Mesenchymal stem cell (in vitro differentiated cells and primary cell): ENCODE measurements around the gene KDM4B.
A peak's percentile ranks its signal among the peaks of the same experiment; 100 is the strongest.
"Not testable (repeated sequence)": the region's sequence is repeated elsewhere in the genome, so short reads cannot be mapped to it uniquely, and the experiment has no call there.

Experiments
- DNase-seq: peaks from one replicate; pipeline ENCODE4 v3.0.0-alpha.2; 2013
- H2AFZ ChIP-seq: one replicate; pipeline ENCODE4 v1.6.1; 2013; ENCODE audit warnings: low read depth, mild to moderate bottlenecking, control low read depth, inconsistent platforms, low read length, moderate library complexity
- H2AK5ac ChIP-seq: 2 replicates; pipeline ENCODE4 v1.6.1; 2013; ENCODE audit warnings: low read length, moderate library complexity, mild to moderate bottlenecking, inconsistent platforms; ENCODE audit not compliant: severe bottlenecking
- H2BK120ac ChIP-seq: one replicate; pipeline ENCODE4 v1.6.1; 2013; ENCODE audit warnings: low read depth, mild to moderate bottlenecking, inconsistent platforms, low read length, moderate library complexity
- H2BK12ac ChIP-seq, 2 experiments: one replicate each; pipeline ENCODE4 v1.6.1; 2013; ENCODE audit warnings: inconsistent platforms in 2 of 2, low read length in 2 of 2, mild to moderate bottlenecking in 2 of 2, moderate library complexity in 2 of 2, control low read depth in 1 of 2
- H2BK15ac ChIP-seq: one replicate; pipeline ENCODE4 v1.6.1; 2013; ENCODE audit warnings: mild to moderate bottlenecking, low read depth, inconsistent platforms; ENCODE audit not compliant: poor library complexity, severe bottlenecking
- H2BK5ac ChIP-seq: 2 replicates; pipeline ENCODE4 v1.6.1; 2013; ENCODE audit warnings: low read depth, mild to moderate bottlenecking, low read length, control low read depth, inconsistent platforms; ENCODE audit not compliant: poor library complexity, severe bottlenecking
- H3K14ac ChIP-seq, 2 experiments: one replicate each; pipeline ENCODE4 v1.6.1; 2013; ENCODE audit warnings: inconsistent platforms in 2 of 2, low read length in 2 of 2, control low read depth in 1 of 2, mild to moderate bottlenecking in 1 of 2, moderate library complexity in 1 of 2
- H3K18ac ChIP-seq, 2 experiments: one replicate each; pipeline ENCODE4 v1.6.1; 2013; ENCODE audit warnings: inconsistent platforms in 2 of 2, low read length in 2 of 2, control low read depth in 1 of 2, low read depth in 1 of 2, mild to moderate bottlenecking in 1 of 2
- H3K23ac ChIP-seq, 2 experiments: one replicate each; pipeline ENCODE4 v1.6.1; 2013; ENCODE audit warnings: inconsistent platforms in 2 of 2, low read length in 2 of 2, mild to moderate bottlenecking in 2 of 2, moderate library complexity in 2 of 2, control low read depth in 1 of 2
- H3K27ac ChIP-seq: 2 replicates; pipeline ENCODE4 v1.5.1; 2013; ENCODE audit warnings: mild to moderate bottlenecking, moderate library complexity, low read length, control low read depth, inconsistent platforms; ENCODE audit not compliant: poor library complexity, severe bottlenecking
- H3K27me3 ChIP-seq, 2 experiments: 2 replicates each; pipeline versions ENCODE4 v1.6.1 to v1.7.0; 2013; ENCODE audit warnings: low read length in 2 of 2, mild to moderate bottlenecking in 2 of 2, moderate library complexity in 2 of 2, control low read depth in 1 of 2, inconsistent platforms in 1 of 2; ENCODE audit not compliant: control insufficient read depth in 1 of 2, insufficient read depth in 1 of 2
- H3K36me3 ChIP-seq, 2 experiments: 2 replicates each; pipeline versions ENCODE4 v1.6.1 to v1.7.0; 2013; ENCODE audit warnings: low read length in 2 of 2, control low read depth in 1 of 2, inconsistent platforms in 1 of 2, low read depth in 1 of 2, mild to moderate bottlenecking in 1 of 2; ENCODE audit not compliant: insufficient read depth in 2 of 2, control insufficient read depth in 1 of 2
- H3K4ac ChIP-seq, 2 experiments: one replicate each; pipeline ENCODE4 v1.6.1; 2013; ENCODE audit warnings: inconsistent platforms in 2 of 2, low read length in 2 of 2, mild to moderate bottlenecking in 2 of 2, moderate library complexity in 2 of 2, control low read depth in 1 of 2, low read depth in 1 of 2
- H3K4me1 ChIP-seq: 2 replicates; pipeline ENCODE4 v1.6.1; 2013; ENCODE audit warnings: low read depth, low read length, control low read depth; ENCODE audit not compliant: control insufficient read depth, insufficient read depth
- H3K4me2 ChIP-seq: 2 replicates; pipeline ENCODE4 v1.6.1; 2013; ENCODE audit warnings: low read length, mild to moderate bottlenecking, inconsistent platforms; ENCODE audit not compliant: poor library complexity, severe bottlenecking
- H3K4me3 ChIP-seq, 2 experiments: 2 replicates each; pipeline versions ENCODE4 v1.5.1 to v1.7.0; 2013; ENCODE audit warnings: low read length in 2 of 2, mild to moderate bottlenecking in 2 of 2, control low read depth in 1 of 2, low read depth in 1 of 2; ENCODE audit not compliant: insufficient read depth in 1 of 2
- H3K79me1 ChIP-seq: replicated peaks from 2 replicates; pipeline ENCODE4 v1.6.1; 2013; ENCODE audit warnings: mild to moderate bottlenecking, control low read depth, low read length, inconsistent platforms; ENCODE audit not compliant: poor library complexity, severe bottlenecking
- H3K9ac ChIP-seq: 2 replicates; pipeline ENCODE4 v1.7.0; 2013; ENCODE audit warnings: mild to moderate bottlenecking, low read length, moderate library complexity
- H3K9me3 ChIP-seq: 2 replicates; pipeline ENCODE4 v1.7.0; 2013; ENCODE audit warnings: mild to moderate bottlenecking, low read length; ENCODE audit not compliant: control insufficient read depth
- H4K8ac ChIP-seq: one replicate; pipeline ENCODE4 v1.6.1; 2013; ENCODE audit warnings: inconsistent platforms, mild to moderate bottlenecking, low read length, moderate library complexity
- H4K91ac ChIP-seq: one replicate; pipeline ENCODE4 v1.6.1; 2013; ENCODE audit warnings: mild to moderate bottlenecking, low read length, inconsistent platforms
- WGBS: methylation state at CpG from one replicate; pipeline ENCODE4 v1.1.7; 2013; ENCODE audit warnings: mixed read lengths; 5-methylcytosine and 5-hydroxymethylcytosine counted together

The KDM4B gene

GRCh38 chr19:4941638-4942169 lies 27.2 kb upstream of the KDM4B start:
- not testable (repeated sequence) for H3K4me1 ChIP-seq, H4K8ac ChIP-seq, H3K14ac ChIP-seq, H3K27ac ChIP-seq, H3K9ac ChIP-seq, H2BK5ac ChIP-seq, DNase-seq, H3K27me3 ChIP-seq, H2BK15ac ChIP-seq, H4K91ac ChIP-seq, H3K4ac ChIP-seq, H3K18ac ChIP-seq, H3K4me2 ChIP-seq, H2AFZ ChIP-seq, H2AK5ac ChIP-seq, H2BK12ac ChIP-seq, H2BK120ac ChIP-seq, H3K9me3 ChIP-seq, H3K4me3 ChIP-seq, H3K23ac ChIP-seq
- WGBS = 98% methylated on average over 34 of the region's 35 CpGs
- H3K36me3 ChIP-seq = peaks cover 9 to 49% of the 10 kb centered on the region in 2 experiments
- H3K79me1 ChIP-seq = peaks cover 26% of the 10 kb centered on the region

GRCh38 chr19:4950650-4951049 lies 18.3 kb upstream of the KDM4B start:
- H3K9ac ChIP-seq, H3K18ac ChIP-seq, H3K14ac ChIP-seq, H2AFZ ChIP-seq, H2BK15ac ChIP-seq, H3K4me1 ChIP-seq, H3K4ac ChIP-seq, H3K4me2 ChIP-seq, H3K4me3 ChIP-seq, H2BK120ac ChIP-seq, H3K9me3 ChIP-seq, H3K27me3 ChIP-seq, H2BK12ac ChIP-seq, H3K23ac ChIP-seq, H2BK5ac ChIP-seq, H2AK5ac ChIP-seq, H3K27ac ChIP-seq, H4K8ac ChIP-seq, DNase-seq, H4K91ac ChIP-seq: not testable (repeated sequence)
- H3K36me3 ChIP-seq = peaks cover 55 to 65% of the 10 kb centered on the region in 2 experiments
- 96% methylated on average over 21 of the region's 23 CpGs for WGBS
- H3K79me1 ChIP-seq = peaks cover 24% of the 10 kb centered on the region

GRCh38 chr19:4951656-4952055 lies 17.3 kb upstream of the KDM4B start:
- Histone ChIP-seq H2BK5ac (no peak overlapping the region), H2BK12ac (no peak overlapping the region), H4K8ac (no peak overlapping the region), H3K36me3 (peaks cover 51 to 65% of the 10 kb centered on the region in 2 experiments), H3K27me3 (no peaks in the 10 kb centered on the region), H3K9me3 (no peaks in the 10 kb centered on the region), H2AK5ac (no peak overlapping the region), H2AFZ (no peak overlapping the region), H3K9ac (no peak overlapping the region), H4K91ac (no peak overlapping the region), H3K4ac (no peak overlapping the region), H3K4me1 (no peaks in the 10 kb centered on the region), H2BK120ac (no peak overlapping the region), H3K14ac (no peak overlapping the region), H3K4me3 (no peak overlapping the region), H3K4me2 (no peak overlapping the region), H3K79me1 (peaks cover 21% of the 10 kb centered on the region), H2BK15ac (no peak overlapping the region), H3K27ac (no peak overlapping the region), H3K18ac (no peak overlapping the region), H3K23ac (no peak overlapping the region)
- DNase-seq = no peak
- WGBS = 95% methylated on average over 11 of the region's 11 CpGs

GRCh38 chr19:4952945-4953344 lies 16.0 kb upstream of the KDM4B start:
- no peak overlapping the region for H3K4ac ChIP-seq
- peak overlapping the region in 1 of 2 experiments; percentile 32 for H3K23ac ChIP-seq
- H3K79me1 ChIP-seq = peaks cover 17% of the 10 kb centered on the region
- peaks cover 3% of the 10 kb centered on the region for H3K4me1 ChIP-seq
- H2BK120ac ChIP-seq = no peak overlapping the region
- H2AK5ac ChIP-seq = no peak overlapping the region
- H3K9me3 ChIP-seq = no peaks in the 10 kb centered on the region
- H3K4me2 ChIP-seq = no peak overlapping the region
- H3K4me3 ChIP-seq = no peak overlapping the region
- no peak overlapping the region for H2BK5ac ChIP-seq
- H3K9ac ChIP-seq = no peak overlapping the region
- H3K18ac ChIP-seq = no peak overlapping the region
- no peaks in the 10 kb centered on the region for H3K27me3 ChIP-seq
- H3K27ac ChIP-seq = no peak overlapping the region
- no peak overlapping the region for H4K8ac ChIP-seq
- H3K14ac ChIP-seq = no peak overlapping the region
- H2BK12ac ChIP-seq = no peak overlapping the region
- H3K36me3 ChIP-seq = peaks cover 48 to 62% of the 10 kb centered on the region in 2 experiments
- H2AFZ ChIP-seq = no peak overlapping the region
- H2BK15ac ChIP-seq = no peak overlapping the region
- no peak overlapping the region for H4K91ac ChIP-seq
- WGBS = 96% methylated on average over 17 of the region's 18 CpGs
- DNase-seq = no peak
